Thoracic aorta (tissue), 2 donors: ENCODE data around the gene DSEL. TPM values are rescaled to one million over a fixed set of nuclear protein-coding genes. Genes with fewer than 3 reads are reported as not detected.
A peak's percentile ranks its signal among the peaks of the same experiment; 100 is the strongest.

ENCODE experiments used
- ATAC-seq: fragments of 150-250 bp; one replicate; pipeline ENCODE4 v1.8.0; 2017; ENCODE audit warnings: low read depth; ENCODE audit not compliant: insufficient number of reproducible peaks, low FRiP score
- DNase-seq: peaks from one replicate; pipeline ENCODE4 v3.0.0-alpha.2; 2020; ENCODE audit warnings: low spot score
- H3K27ac ChIP-seq, 2 donors: fragments of 200-600 bp; sonication (generic); 1 replicate in 1 of 2; 2 replicates in 1 of 2; pipeline ENCODE4 v1.5.1; 2016; ENCODE audit warnings: mild to moderate bottlenecking in 2 of 2, moderate library complexity in 2 of 2
- H3K27me3 ChIP-seq: fragments of 200-600 bp; sonication (generic); replicated peaks from 2 replicates; pipeline ENCODE4 v1.6.0; 2016; ENCODE audit warnings: mild to moderate bottlenecking; ENCODE audit not compliant: insufficient read depth
- H3K36me3 ChIP-seq: fragments of 200-600 bp; sonication (generic); one replicate; pipeline ENCODE4 v1.5.1; 2016
- H3K4me1 ChIP-seq, 2 donors: fragments of 200-600 bp; sonication (generic); 1 replicate in 1 of 2; 2 replicates in 1 of 2; pipeline versions ENCODE4 v1.5.1 to v1.6.0; 2016; ENCODE audit warnings: low read depth in 2 of 2, mild to moderate bottlenecking in 1 of 2; ENCODE audit not compliant: control insufficient read depth in 1 of 2
- H3K4me3 ChIP-seq: fragments of 200-600 bp; sonication (generic); 2 replicates; pipeline ENCODE4 v1.5.1; 2016; ENCODE audit warnings: mild to moderate bottlenecking
- H3K9me3 ChIP-seq: fragments of 200-600 bp; sonication (generic); 2 replicates; pipeline ENCODE4 v1.5.1; 2016
- CTCF ChIP-seq: fragments of 200-600 bp; sonication (generic); IDR thresholded peaks from one replicate; pipeline ENCODE4 v1.5.1; 2019; ENCODE audit warnings: antibody characterized with exemption
- total RNA-seq, 2 donors: library from RNA; depleted of rRNA; stranded (reverse); fragments of >200 nt; gene quantifications; one replicate each; pipeline versions ENCODE4 v1.1.0 to v1.2.3, GENCODE V29; 2016

Gene DSEL
- total RNA-seq = 10 to 100 TPM; 34.1 to 38.5 TPM

- peak; percentile 97 for ATAC-seq
- Histone ChIP-seq H3K27me3 (no peaks in the 10 kb centered on the region), H3K9me3 (no peaks in the 10 kb centered on the region), H3K36me3 (no peaks in the 10 kb centered on the region), H3K4me1 (peaks cover 9 to 25% of the 10 kb centered on the region in 2 donors), H3K4me3 (peak within 1 kb of the TSS; percentile 89), H3K27ac (peak within 1 kb of the TSS; percentile 88 to 89)
- no peak for TF ChIP-seq CTCF
- DNase-seq = peak; percentile 89
Observed at GRCh38 chr18:67516539-67517443, at the start of gene DSEL. DSEL (minus strand) TSS chr18:67516720; CDS start chr18:67514608, 2,112 bp downstream.

GRCh38 chr18:67553437-67553836, 36.9 kb upstream of the DSEL start:
- Histone ChIP-seq H3K9me3 (no peaks in the 10 kb centered on the region), H3K4me3 (no peak overlapping the region), H3K27me3 (no peaks in the 10 kb centered on the region), H3K27ac (no peak overlapping the region), H3K36me3 (no peaks in the 10 kb centered on the region), H3K4me1 (no peaks in the 10 kb centered on the region)
- TF ChIP-seq CTCF = no peak
- DNase-seq (no peak), ATAC-seq (no peak)

- no peak for TF ChIP-seq CTCF
- Histone ChIP-seq H3K36me3 (no peaks in the 10 kb centered on the region), H3K27me3 (no peaks in the 10 kb centered on the region), H3K9me3 (no peaks in the 10 kb centered on the region), H3K27ac (no peak overlapping the region), H3K4me1 (no peaks in the 10 kb centered on the region), H3K4me3 (no peak overlapping the region)
- DNase-seq = no peak
- ATAC-seq = no peak
Observed at GRCh38 chr18:67550872-67551520, 34.5 kb upstream of the DSEL start.

- no peak overlapping the region for H3K4me3 ChIP-seq
- H3K4me1 ChIP-seq = no peaks in the 10 kb centered on the region
- ATAC-seq (no peak), DNase-seq (no peak)
- no peak for TF ChIP-seq CTCF
- no peaks in the 10 kb centered on the region for H3K36me3 ChIP-seq
- H3K27me3 ChIP-seq = no peaks in the 10 kb centered on the region
- no peak overlapping the region for H3K27ac ChIP-seq
- no peaks in the 10 kb centered on the region for H3K9me3 ChIP-seq
Observed at GRCh38 chr18:67549946-67550345, 33.4 kb upstream of the DSEL start.

- no peak for TF ChIP-seq CTCF
- H3K27me3 ChIP-seq = no peaks in the 10 kb centered on the region
- H3K4me3 ChIP-seq = no peak overlapping the region
- no peaks in the 10 kb centered on the region for H3K36me3 ChIP-seq
- no peak overlapping the region for H3K27ac ChIP-seq
- DNase-seq = no peak
- H3K9me3 ChIP-seq = no peaks in the 10 kb centered on the region
- ATAC-seq = no peak
- H3K4me1 ChIP-seq = no peaks in the 10 kb centered on the region
Observed at GRCh38 chr18:67545681-67546080, 29.2 kb upstream of the DSEL start.
